Measurements from ENCODE around the gene CD200. TPM values are rescaled to one million over a fixed set of nuclear protein-coding genes. Genes with fewer than 3 reads are reported as not detected.

Gene CD200
- total RNA-seq, 1 donor from 2014 or later, result 14.8 TPM

GRCh38 chr3:112327371-112327951, 5.5 kb upstream of the CD200 start:
- intact Hi-C loops (cut with micrococcal nuclease), result loop anchor here (1.0 to 2.0 kb wide), 9 partner anchors 34 to 234 kb away; partner anchors contain the start of genes ATG3 and BTLA

- intact Hi-C loops (cut with micrococcal nuclease), result loop anchor here (10.0 kb wide), 1 partner anchor 673 kb away; no protein-coding TSS in a partner anchor
Measured at GRCh38 chr3:112331851-112332250, 1.1 kb upstream of the CD200 start.

- intact Hi-C loops (cut with micrococcal nuclease), result loop anchor here (1.0 to 10.0 kb wide), 3 partner anchors 25 to 671 kb away; no protein-coding TSS in a partner anchor
Measured at GRCh38 chr3:112333381-112334317, 693 bp downstream of the CD200 start.

DNA sequence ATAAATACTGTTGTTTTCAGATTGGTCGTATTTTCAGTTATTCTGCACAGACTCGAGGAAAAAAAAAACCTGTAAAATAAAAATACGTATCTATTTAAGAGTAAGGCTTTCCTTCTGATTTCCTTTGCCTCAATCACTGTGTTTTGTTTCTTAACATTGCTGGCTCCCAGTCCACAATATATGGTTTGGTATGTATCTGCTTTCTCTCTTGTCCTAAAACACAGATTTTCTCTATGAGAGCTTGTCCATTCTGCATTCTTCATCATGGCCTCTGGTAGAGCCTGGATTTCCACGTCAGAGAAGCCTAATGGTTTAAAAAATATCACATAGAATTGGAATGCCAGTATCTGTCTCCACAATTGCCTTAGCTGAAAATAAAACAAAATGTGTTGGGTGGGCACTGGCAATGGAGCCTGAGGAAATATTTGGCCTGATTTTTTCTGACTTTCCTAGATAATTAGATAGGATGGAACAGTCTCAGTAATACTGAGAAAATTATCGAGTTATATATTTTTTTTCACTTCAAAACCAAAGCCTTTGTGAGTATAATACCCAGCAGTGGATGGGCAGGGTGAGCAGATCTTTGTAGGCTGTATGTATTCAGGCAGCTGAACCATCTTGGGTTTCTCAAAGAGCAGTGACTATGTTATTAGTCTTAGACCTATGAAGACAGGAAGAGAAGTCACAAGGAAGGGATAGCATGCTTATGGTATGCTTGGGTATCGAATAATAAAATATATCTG, 1.9 kb downstream of the CD200 start:
- intact Hi-C loops (cut with micrococcal nuclease), result loop anchor here (10.0 kb wide), 1 partner anchor 670 kb away; no protein-coding TSS in a partner anchor

DNA sequence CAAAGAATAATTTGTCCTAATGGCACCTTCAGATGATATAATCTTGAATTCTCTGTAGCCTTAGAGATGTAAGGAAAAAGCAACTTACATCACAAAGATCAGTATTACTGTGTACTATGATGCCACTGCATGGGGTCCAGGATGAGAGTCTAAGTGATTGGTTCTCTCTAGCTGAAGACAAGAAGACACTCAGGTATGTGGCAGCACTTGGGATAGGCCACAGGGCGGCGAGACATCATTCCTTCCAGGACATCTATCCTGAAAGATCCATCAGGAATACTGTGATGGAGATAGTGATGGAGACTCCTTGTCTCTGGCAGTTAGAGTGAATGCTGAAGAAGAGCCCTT, 2.5 kb downstream of the CD200 start:
- intact Hi-C loops (cut with micrococcal nuclease), result loop anchor here (10.0 kb wide), 1 partner anchor 669 kb away; no protein-coding TSS in a partner anchor

DNA sequence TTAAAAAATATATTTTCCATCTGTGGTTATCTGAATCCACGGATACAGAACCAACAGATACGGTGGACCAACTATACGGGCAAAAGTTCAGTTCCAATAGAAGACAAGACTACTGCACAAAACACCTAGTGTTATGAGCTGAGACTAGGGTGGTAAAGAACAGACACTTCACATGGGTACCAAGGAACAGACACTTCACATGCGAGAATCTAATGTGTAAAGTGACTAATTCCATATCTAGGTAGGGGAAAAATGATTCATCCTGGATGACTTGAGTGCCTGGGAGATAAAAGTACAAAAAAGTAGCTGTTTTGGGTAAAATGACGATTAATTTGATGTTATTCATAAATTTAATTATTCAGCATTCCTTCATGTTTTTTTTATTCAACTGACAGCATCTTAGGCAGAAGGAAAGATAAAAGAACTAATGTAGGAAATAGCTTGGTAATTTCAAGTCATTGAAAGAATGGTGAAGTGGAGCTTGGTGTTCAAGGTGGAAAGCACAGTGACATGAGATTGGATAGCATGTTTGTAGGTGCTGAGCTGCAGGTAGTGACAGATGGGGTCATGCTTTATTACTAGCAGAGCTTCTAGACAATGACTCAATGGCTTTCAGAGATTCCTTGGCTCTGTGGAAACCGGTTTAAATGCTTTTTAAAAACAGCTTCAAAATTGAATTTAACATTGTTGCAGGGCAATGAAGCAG, 5.2 kb downstream of the CD200 start:
- intact Hi-C loops (cut with micrococcal nuclease), result loop anchor here (10.0 kb wide), 1 partner anchor 667 kb away; no protein-coding TSS in a partner anchor

GRCh38 chr3:112338727-112339056, 5.7 kb downstream of the CD200 start:
- intact Hi-C loops (cut with micrococcal nuclease), result loop anchor here (10.0 kb wide), 1 partner anchor 666 kb away; no protein-coding TSS in a partner anchor

DNA sequence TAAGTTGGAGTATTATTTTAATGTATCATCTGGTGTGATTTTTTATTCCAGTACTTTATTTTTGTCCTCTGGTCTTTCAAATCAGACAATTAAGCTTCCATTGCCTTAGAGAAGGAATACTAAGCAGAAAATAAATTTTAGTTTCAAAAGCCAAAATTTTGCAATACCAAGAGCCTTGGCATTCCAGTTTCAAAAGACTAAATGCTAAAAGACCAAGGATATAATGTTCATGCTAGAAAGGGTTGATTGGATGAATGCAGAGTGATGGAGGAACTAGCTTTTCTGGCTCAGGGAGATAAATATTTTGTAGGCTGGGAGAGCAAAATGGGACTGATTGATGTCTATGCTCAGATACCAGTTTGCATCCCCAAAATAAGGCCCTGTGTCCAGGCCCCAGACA, 6.2 kb downstream of the CD200 start:
- intact Hi-C loops (cut with micrococcal nuclease), result loop anchor here (10.0 kb wide), 1 partner anchor 666 kb away; no protein-coding TSS in a partner anchor

DNA sequence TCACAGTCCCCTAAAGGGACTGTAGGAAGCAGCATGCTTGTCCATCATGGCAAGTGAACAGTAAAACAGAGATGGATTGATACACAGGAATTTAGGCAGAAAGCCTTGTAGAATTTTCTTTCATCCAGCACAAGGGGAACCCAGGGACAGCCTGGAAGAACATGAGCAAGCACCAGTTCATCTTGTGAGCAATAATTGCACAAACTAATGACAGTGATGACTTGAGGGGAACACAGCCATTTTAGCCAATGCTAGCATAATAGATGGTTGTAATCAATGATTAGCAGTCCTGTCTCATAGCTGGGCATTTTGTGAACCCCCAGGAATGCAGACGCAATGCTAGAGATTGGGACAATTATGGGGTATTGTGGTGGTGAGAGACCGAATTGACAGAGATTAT, 6.7 kb downstream of the CD200 start:
- intact Hi-C loops (cut with micrococcal nuclease), result loop anchor here (10.0 kb wide), 1 partner anchor 665 kb away; no protein-coding TSS in a partner anchor

- intact Hi-C loops (cut with micrococcal nuclease), result no loop called here
Measured at GRCh38 chr3:112341386-112341785, 8.4 kb downstream of the CD200 start.

GRCh38 chr3:112345681-112346080, 12.7 kb downstream of the CD200 start:
- intact Hi-C loops (cut with micrococcal nuclease), result no loop called here

- intact Hi-C loops (cut with micrococcal nuclease), result no loop called here
Measured at GRCh38 chr3:112346491-112347122, 13.7 kb downstream of the CD200 start.

DNA sequence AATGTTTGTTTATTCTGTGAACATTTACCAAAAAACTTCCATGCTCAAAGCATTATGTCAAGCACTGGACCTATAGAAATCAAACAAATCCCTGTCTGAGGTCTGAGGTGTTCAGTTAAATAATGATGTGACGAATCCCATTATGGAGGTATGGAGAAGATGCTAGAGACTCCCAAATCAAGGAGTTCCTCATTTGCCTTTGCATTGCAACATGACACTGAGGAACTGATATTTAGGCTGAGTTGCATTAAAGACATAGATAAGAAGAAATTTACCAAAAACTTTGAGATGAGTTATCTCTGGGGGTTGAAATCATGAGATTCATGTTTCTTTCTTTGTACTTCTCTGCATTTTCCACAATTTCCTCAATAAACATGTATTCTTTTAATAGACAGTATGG, 16.0 kb downstream of the CD200 start:
- intact Hi-C loops (cut with micrococcal nuclease), result no loop called here

GRCh38 chr3:112349557-112349956, 16.6 kb downstream of the CD200 start:
- intact Hi-C loops (cut with micrococcal nuclease), result no loop called here

DNA sequence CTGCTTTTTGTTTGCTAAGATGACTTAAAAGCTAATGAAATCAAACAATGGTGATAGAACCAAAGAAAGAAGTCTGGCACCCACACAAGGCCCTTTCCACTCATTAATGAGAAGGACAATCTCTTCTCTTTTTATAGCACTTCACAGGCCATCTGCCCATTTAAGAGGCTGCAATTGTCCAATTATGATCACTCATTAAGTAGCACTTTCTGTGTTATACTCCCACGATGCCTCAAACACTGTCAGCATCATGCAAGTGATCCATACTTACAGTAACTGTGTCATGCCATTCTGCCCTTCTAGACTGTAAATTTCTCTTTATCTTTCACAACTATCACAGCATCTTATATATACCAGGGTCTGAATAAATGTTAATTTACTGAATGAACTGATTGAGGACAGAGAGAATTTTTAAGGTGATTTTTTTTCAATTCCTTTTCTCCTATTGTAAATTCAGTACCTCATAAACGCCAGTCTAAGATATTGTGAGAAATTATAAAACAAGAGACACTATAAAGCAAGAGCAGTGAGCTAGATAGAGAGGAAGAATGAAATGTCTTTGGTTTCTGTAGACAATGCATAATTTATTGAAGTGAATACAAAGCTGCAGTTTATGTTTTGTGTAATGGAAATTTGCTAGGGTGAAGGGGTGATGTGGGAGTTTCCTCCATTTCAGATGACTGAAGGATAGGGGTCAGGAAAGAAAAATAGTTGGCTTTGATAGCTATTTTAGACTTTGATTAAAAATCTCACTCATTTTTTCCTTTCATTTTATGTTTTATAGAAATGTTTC, 17.3 kb downstream of the CD200 start:
- intact Hi-C loops (cut with micrococcal nuclease), result no loop called here

- intact Hi-C loops (cut with micrococcal nuclease), result no loop called here
Measured at GRCh38 chr3:112351036-112351435, 18.1 kb downstream of the CD200 start.

DNA sequence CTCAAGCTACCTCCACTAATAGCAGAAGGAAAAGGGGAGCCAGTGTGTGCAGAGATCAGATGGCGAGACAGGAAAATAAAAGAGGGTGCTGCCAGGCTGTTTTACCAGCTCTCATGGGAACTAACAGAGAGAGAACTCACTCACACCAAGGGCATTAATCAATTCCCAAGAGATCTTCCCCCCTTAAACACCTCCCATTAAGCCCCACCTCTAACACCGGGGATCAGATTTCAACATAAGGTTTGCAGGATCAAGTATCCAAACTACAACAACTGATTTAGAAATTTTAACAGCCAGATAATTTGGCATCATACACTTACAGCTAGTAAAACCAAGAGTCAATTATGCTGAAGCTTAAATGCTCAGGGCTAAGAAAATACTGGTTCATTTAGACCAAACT, 18.9 kb downstream of the CD200 start:
- intact Hi-C loops (cut with micrococcal nuclease), result no loop called here

GRCh38 chr3:112352720-112353119, 19.8 kb downstream of the CD200 start:
- intact Hi-C loops (cut with micrococcal nuclease), result no loop called here

DNA sequence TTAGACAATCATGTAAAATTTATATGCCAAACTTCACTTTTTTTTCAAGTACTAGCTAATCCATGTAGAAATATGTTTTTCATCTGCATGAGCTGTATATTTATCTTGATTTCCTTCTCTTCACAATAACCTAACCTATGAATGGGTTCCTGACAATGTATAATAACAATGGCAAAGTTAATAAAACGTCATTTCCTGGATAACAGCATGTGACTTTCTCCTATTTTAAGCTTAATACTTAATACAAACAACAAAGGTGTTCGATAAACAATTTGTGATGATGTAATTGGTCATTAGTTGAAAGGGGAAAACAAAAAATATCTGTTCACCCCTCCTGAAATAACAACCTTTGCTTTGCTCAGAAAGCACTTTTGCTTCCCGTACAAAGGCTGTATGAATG, 20.4 kb downstream of the CD200 start:
- intact Hi-C loops (cut with micrococcal nuclease), result no loop called here
